Transverse colon (tissue), 4 donors: Measurements from ENCODE around the gene WWOX.

Experiments
- CTCF ChIP-seq, 5 experiments: fragments of 200-600 bp in 3 of 5; fragments of 450-650 bp in 2 of 5; sonication (generic) in 3 of 5; IDR thresholded peaks; 1 replicate in 2 of 5; 2 replicates in 3 of 5; pipeline ENCODE4 v1.5.1; 2016 to 2017; ENCODE audit warnings: antibody characterized with exemption in 5 of 5, inconsistent platforms in 3 of 5, mild to moderate bottlenecking in 2 of 5, moderate library complexity in 1 of 5
- POLR2A ChIP-seq: fragments of 450-650 bp; IDR thresholded peaks from one replicate; pipeline ENCODE4 v1.6.1; 2016; ENCODE audit warnings: antibody characterized with exemption, mild to moderate bottlenecking, moderate library complexity
- POLR2AphosphoS5 ChIP-seq, 3 donors: sonication (generic); formaldehyde crosslinking; IDR thresholded peaks; one replicate each; pipeline ENCODE4 v1.6.1; 2016; ENCODE audit warnings: antibody characterized with exemption in 3 of 3

- TF ChIP-seq CTCF (IDR thresholded peaks at IDR 0.05), result no peak
- TF ChIP-seq POLR2AphosphoS5 (IDR thresholded peaks at IDR 0.05), result no peak
- TF ChIP-seq POLR2A, result no peak
These were observed 640.8 kb downstream of the WWOX start for GRCh38 chr16:78740269-78740668.
